Esophagus muscularis mucosa (tissue), 4 donors: ENCODE measurements around the gene PGBD5. TPM values are rescaled to one million over a fixed set of nuclear protein-coding genes. Genes with fewer than 3 reads are reported as not detected.

Source experiments
- DNase-seq: peaks from one replicate; pipeline ENCODE4 v3.0.0-alpha.2; 2017; ENCODE audit errors: extremely low spot score
- H3K27ac ChIP-seq, 4 donors: fragments of 200-600 bp; sonication (generic); replicated peaks in 1 of 4; 1 replicate in 3 of 4; 2 replicates in 1 of 4; pipeline ENCODE4 v1.5.1; 2016 to 2019; ENCODE audit warnings: mild to moderate bottlenecking in 1 of 4
- H3K27me3 ChIP-seq, 4 donors: fragments of 200-600 bp; sonication (generic); one replicate each; pipeline versions ENCODE4 v1.5.1 to v1.6.0; 2016 to 2019
- H3K36me3 ChIP-seq, 4 donors: fragments of 200-600 bp; sonication (generic); one replicate each; pipeline ENCODE4 v1.5.1; 2016 to 2019
- H3K4me1 ChIP-seq, 4 donors: fragments of 200-600 bp; sonication (generic); one replicate each; pipeline ENCODE4 v1.5.1; 2016 to 2019
- H3K4me3 ChIP-seq, 4 donors: fragments of 200-600 bp; sonication (generic); 1 replicate in 2 of 4; 2 replicates in 2 of 4; pipeline ENCODE4 v1.5.1; 2016 to 2019; ENCODE audit warnings: mild to moderate bottlenecking in 4 of 4, moderate library complexity in 1 of 4
- H3K9me3 ChIP-seq, 4 donors: fragments of 200-600 bp; sonication (generic); 1 replicate in 3 of 4; 2 replicates in 1 of 4; pipeline ENCODE4 v1.5.1; 2016 to 2019
- EP300 ChIP-seq: sonication (generic); formaldehyde crosslinking; IDR thresholded peaks from one replicate; pipeline ENCODE4 v1.6.1; 2017; ENCODE audit warnings: antibody characterized with exemption
- POLR2A ChIP-seq: fragments of 450-650 bp; IDR thresholded peaks from one replicate; pipeline ENCODE4 v1.6.1; 2017; ENCODE audit warnings: antibody characterized with exemption, moderate library complexity, mild to moderate bottlenecking, low read depth
- POLR2AphosphoS5 ChIP-seq, 2 donors: sonication (generic); formaldehyde crosslinking; IDR thresholded peaks; one replicate each; pipeline ENCODE4 v1.6.1; 2017; ENCODE audit warnings: antibody characterized with exemption in 2 of 2
- WGBS: methylation state at CpG from one replicate; pipeline ENCODE4 v1.1.5; 2018; 5-methylcytosine and 5-hydroxymethylcytosine counted together
- intact Hi-C: fragments of 100-400 bp; cut with DNase I; formaldehyde crosslinking; loops from one replicate; pipeline ENCODE4 v1.15.1; 2023
- total RNA-seq, 4 donors: library from RNA; depleted of rRNA; stranded (reverse); fragments of >200 nt; gene quantifications; one replicate each; pipeline versions ENCODE4 v1.1.0 to v1.2.1, GENCODE V29; 2016
- TF ChIP-seq, protein P1 (sequence below), 3 experiments: fragments of 200-600 bp in 2 of 3; fragments of 450-650 bp in 1 of 3; sonication (generic) in 2 of 3; IDR thresholded peaks; one replicate each; pipeline ENCODE4 v1.5.1; 2017 to 2019; ENCODE audit warnings: antibody characterized with exemption in 3 of 3, mild to moderate bottlenecking in 2 of 3, moderate library complexity in 1 of 3

The PGBD5 gene
- total RNA-seq, 4 donors from 2014 or later = 0.19 to 1.2 (median 0.62) TPM

DNA sequence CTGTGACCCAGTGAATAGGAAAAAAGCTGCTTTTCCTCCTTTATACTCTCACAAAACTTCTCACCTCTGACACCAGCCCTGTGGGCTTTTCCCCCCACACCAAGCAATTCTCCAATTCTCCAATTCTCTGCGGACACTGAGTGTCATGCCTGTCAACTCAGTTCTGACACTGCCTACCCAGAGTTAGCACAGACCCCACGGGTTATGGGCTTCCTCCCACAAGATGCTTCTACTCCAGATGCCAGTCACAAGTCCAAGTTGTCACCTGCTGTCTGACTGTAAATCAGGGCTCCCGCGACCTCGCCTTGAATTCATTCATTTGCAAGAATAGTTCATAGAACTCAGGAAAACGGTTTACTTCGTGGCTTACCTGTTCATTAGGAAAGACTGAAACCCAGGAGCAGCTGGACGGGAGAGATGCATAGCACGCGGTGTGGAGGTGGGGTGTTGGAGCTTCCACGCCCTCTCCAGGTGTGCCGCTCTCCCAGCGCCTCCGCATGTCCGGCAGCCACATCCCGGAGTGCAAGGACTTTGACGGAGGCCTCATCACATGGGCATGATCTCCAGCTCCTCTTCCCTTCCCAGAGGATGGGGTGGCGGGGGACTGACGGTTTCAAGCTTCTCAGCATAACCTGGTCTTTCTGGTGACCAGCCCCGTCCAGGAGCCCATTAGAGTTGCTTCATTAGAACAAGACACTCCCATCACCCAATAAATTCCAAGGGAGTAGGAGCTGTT is 154.7 kb downstream of the PGBD5 start:
- Histone ChIP-seq H3K27ac (peak overlapping the region in 3 of 4 donors; percentile 3 to 57 (median 38)), H3K27me3 (no peaks in the 10 kb centered on the region), H3K36me3 (peaks cover 6 to 71% (median 49%) of the 10 kb centered on the region in 4 donors), H3K4me1 (peaks cover 19 to 42% (median 37%) of the 10 kb centered on the region in 4 donors), H3K4me3 (no peak overlapping the region), H3K9me3 (no peaks in the 10 kb centered on the region)
- DNase-seq = no peak
- 90% methylated on average over 15 of the region's 20 CpGs for WGBS
- TF ChIP-seq POLR2A = no peak
- TF ChIP-seq, protein P1, sequence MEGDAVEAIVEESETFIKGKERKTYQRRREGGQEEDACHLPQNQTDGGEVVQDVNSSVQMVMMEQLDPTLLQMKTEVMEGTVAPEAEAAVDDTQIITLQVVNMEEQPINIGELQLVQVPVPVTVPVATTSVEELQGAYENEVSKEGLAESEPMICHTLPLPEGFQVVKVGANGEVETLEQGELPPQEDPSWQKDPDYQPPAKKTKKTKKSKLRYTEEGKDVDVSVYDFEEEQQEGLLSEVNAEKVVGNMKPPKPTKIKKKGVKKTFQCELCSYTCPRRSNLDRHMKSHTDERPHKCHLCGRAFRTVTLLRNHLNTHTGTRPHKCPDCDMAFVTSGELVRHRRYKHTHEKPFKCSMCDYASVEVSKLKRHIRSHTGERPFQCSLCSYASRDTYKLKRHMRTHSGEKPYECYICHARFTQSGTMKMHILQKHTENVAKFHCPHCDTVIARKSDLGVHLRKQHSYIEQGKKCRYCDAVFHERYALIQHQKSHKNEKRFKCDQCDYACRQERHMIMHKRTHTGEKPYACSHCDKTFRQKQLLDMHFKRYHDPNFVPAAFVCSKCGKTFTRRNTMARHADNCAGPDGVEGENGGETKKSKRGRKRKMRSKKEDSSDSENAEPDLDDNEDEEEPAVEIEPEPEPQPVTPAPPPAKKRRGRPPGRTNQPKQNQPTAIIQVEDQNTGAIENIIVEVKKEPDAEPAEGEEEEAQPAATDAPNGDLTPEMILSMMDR (IDR thresholded peaks at IDR 0.05) = no peak
- TF ChIP-seq POLR2AphosphoS5 (IDR thresholded peaks at IDR 0.05) = no peak
- TF ChIP-seq EP300 = no peak
- intact Hi-C loops = no loop called here

DNA sequence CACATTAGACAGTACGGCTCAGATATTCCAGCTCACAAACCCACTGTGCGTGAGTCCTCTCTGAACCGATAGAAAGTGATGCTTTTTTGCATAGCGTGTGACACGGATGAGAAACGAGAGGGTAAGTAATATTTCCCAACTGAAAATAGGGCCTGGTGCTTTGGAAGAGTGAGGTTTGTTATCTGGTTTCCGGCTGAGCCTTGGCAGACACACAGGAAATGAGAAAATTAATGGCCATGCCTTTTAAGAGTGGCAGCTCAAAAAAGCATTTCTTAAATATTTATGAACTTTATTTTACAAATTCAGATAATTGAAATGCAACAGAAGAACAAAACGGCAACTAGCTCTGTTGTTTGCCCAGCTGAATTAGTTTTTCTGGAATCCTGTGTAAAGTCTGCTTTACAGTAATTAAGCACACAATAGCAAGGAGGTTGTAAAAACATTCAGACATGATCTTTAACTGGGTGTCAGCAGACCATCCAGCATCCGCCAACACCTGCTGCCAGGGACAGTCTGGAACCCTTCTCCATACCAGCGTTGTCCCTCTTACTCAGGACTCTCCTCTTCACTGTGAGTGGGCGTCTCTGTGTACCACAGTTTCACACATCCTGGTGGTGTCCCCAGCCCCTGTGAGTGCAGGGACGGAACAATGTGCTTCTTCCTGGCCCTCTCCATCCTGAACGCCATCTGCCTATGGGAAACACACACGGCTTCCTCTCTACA is 155.4 kb downstream of the PGBD5 start:
- H3K9me3 ChIP-seq = no peaks in the 10 kb centered on the region
- H3K27me3 ChIP-seq = no peaks in the 10 kb centered on the region
- peaks cover 4 to 71% (median 49%) of the 10 kb centered on the region in 4 donors for H3K36me3 ChIP-seq
- H3K27ac ChIP-seq = peak overlapping the region in 3 of 4 donors; percentile 7 to 57 (median 38)
- H3K4me3 ChIP-seq = no peak overlapping the region
- intact Hi-C loops = no loop called here
- WGBS = 45% methylated on average over 14 of the region's 14 CpGs
- TF ChIP-seq, protein P1 (IDR thresholded peaks at IDR 0.05) = no peak
- no peak for TF ChIP-seq EP300
- no peak for TF ChIP-seq POLR2A
- TF ChIP-seq POLR2AphosphoS5 (IDR thresholded peaks at IDR 0.05) = no peak
- peaks cover 19 to 42% (median 40%) of the 10 kb centered on the region in 4 donors for H3K4me1 ChIP-seq
- no peak for DNase-seq

DNA sequence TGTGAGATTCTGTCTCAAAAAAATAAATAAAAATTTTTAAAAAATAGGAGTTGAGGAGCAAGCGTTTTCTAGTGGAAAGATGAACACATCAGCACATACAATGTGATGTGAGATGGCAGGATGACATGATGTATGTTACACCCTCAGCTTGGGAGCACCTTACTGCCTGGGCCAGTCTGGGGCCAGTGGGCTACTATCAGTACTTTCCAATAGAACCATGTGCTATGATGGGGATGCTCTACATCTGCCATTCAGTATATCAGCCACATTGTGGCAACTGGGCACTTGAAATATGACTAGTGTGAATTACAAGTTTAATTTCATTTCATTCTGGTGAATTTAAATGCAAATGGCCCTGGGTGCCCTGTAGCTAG is 156.0 kb downstream of the PGBD5 start:
- Histone ChIP-seq H3K27me3 (no peaks in the 10 kb centered on the region), H3K9me3 (no peaks in the 10 kb centered on the region), H3K4me1 (peaks cover 19 to 42% (median 40%) of the 10 kb centered on the region in 4 donors), H3K27ac (peak overlapping the region in 3 of 4 donors; percentile 7 to 57 (median 38)), H3K36me3 (peaks cover 10 to 71% (median 52%) of the 10 kb centered on the region in 4 donors), H3K4me3 (no peak overlapping the region)
- intact Hi-C loops = no loop called here
- no peak for DNase-seq
- WGBS = 87% methylated on average over 1 of the region's 1 CpG
- TF ChIP-seq, protein P1 (IDR thresholded peaks at IDR 0.05) = no peak
- TF ChIP-seq POLR2AphosphoS5 (IDR thresholded peaks at IDR 0.05) (no peak), POLR2A (no peak)

DNA sequence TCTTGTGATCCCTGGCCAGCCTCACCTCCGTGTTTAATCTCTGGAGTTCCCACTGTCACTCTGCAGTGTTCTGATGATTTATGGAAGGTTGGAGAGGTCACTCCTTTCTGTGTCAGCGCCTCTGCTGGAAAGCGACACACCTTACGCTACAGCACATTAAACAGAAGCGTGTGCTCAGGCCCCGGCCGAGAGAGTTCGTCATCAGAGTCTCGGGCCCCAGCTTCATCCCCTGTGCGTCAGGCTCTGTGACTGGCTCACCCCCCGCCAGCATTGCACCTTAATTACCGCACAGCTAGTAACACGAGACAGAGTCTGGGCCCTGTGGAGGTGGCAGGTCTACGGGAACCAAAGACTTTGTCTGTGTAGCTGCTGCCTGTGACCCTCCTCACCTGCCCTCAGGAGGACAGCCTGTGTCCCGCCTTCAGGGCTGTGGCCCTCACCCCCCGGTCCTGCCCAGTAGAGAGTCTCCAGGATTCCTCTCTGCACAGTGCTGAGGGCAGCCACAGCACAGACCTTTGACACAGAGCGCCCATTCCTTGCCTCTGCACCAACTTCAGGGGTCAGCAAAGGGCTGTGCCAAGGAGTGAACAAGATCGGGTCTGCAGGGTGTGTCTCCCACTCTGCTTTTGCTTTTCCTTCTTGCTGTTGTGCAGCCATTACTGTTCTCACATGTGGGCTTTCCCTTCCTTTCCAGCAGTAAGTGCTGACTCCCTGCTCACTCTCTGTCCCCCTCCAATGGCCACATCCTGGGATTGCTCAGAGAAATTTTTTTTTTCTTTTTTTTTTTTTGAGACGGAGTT is 157.6 kb downstream of the PGBD5 start:
- no peaks in the 10 kb centered on the region for H3K27me3 ChIP-seq
- no peak overlapping the region for H3K4me3 ChIP-seq
- WGBS = 75% methylated on average over 15 of the region's 19 CpGs
- intact Hi-C loops = no loop called here
- H3K27ac ChIP-seq = peak overlapping the region in 2 of 4 donors; percentile 7 to 39
- peaks cover 24 to 75% (median 57%) of the 10 kb centered on the region in 4 donors for H3K36me3 ChIP-seq
- H3K9me3 ChIP-seq = no peaks in the 10 kb centered on the region
- DNase-seq = no peak
- TF ChIP-seq EP300 (no peak), POLR2AphosphoS5 (IDR thresholded peaks at IDR 0.05) (peak in 1 of 2 donors; percentile 7), POLR2A (no peak)
- TF ChIP-seq, protein P1 (IDR thresholded peaks at IDR 0.05) = peak; percentile 40 to 64 (median 54)
- H3K4me1 ChIP-seq = peaks cover 19 to 40% (median 35%) of the 10 kb centered on the region in 4 donors
